Posterior vena cava (tissue), 2 donors: Measurements from ENCODE around the gene ORC1. TPM values are rescaled to one million over a fixed set of nuclear protein-coding genes. Genes with fewer than 3 reads are reported as not detected.
A peak's percentile ranks its signal among the peaks of the same experiment; 100 is the strongest.

Experiments used
- DNase-seq: peaks from one replicate; pipeline ENCODE4 v3.0.0-alpha.2; 2020; ENCODE audit warnings: low spot score
- intact Hi-C, 2 donors: fragments of 100-400 bp; cut with DNase I; formaldehyde crosslinking; loops; one replicate each; pipeline versions ENCODE4 v1.14.1 to v1.14.2; 2022 to 2023
- long read RNA-seq, 2 donors: library from polyadenylated mRNA; unstranded; transcript quantifications; one replicate each; pipeline ENCODE4 v2.0.0, GENCODE V29; 2020 to 2021
- total RNA-seq, 2 donors: library from RNA; stranded (reverse); fragmentation: NEBNext Ultra II Directional; extraction: Animal tissue kit (Norgen Biotek cat#: 25700); gene quantifications; one replicate each; pipeline ENCODE4 v1.2.1, GENCODE V29; 2021
- donor health status: DM: yes; HTN: yes; CAD: no.
- donor health status: DM: yes; HTN: yes; CAD: no.

Gene ORC1
- under 1 TPM; 0.46 to 0.52 TPM for total RNA-seq
- long read RNA-seq, donor 1 = 0 reads
- long read RNA-seq, donor 2 = 0 reads

DNA sequence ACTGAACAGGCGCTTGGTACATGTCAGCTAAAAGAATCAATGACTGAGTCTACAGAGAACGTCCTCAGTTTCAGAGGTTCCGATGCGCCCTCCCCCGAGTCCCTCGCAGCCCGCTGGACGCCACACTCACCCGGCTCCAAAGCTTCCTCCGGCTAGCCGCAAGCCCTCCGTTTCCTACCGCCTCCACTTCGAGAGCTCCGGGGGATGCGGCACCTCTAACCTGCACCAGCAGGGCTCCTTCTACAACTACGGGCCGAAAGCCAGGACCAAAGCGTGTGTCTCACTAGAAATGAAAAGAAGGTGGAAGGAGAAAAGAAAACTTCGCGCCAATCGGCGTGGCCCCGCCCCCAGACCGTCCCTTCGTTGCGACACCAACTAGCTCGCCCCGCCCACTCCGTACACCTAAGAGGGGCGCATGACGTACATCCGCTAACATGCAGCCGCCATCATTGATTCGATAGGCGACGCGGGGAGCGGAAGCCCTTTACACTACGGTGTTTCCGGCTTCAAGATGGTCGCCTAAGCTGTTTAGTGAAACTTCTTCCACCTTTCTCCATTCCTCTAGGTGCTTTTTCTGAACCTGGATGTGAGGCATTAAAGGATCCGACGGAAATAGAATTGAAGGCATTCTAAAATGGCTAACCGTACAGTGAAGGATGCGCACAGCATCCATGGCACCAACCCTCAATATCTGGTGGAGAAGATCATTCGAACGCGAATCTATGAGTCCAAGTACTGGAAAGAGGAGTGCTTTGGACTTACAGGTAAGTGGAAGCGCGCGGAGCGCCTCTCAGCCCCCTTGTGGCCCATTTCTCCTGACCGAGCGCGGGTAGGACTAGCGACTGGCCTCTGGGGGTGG lies at the start of gene ORC1, which contains the start of gene PRPF38A:
Gene ORC1, minus strand, starts transcription at position 308 of the 859 bp plus-strand sequence. CDS start 2,200 bp downstream, outside the sequence.
Gene PRPF38A, plus strand, starts transcription at position 487 of the 859 bp plus-strand sequence. Its CDS starts 148 bp downstream, at position 635.
- DNase-seq = peak; percentile 99
- intact Hi-C loops = loop anchor here in 1 of 2 donors (5.0 kb wide), 1 partner anchor 277 kb away; no protein-coding TSS in a partner anchor

DNA sequence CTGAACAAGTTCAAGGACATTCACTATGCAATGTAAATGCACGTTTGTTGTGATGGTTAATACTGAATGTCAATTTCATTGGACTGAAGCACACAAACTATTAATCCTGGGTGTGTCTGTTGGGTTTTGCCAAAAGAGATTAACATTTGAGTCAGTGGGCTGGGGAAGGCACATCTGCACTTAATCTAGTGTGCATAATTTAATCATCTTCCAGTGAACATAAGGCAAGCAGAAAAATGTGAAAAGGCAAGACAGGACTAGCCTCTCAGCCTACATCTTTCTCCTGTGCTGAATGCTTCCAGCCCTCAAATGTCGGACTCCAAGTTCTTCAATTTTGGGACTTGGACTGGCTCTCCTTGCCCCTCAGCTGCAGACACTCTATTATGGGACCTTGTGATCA lies 40.2 kb upstream of the ORC1 start:
- DNase-seq = no peak
- intact Hi-C loops = no loop called here

DNA sequence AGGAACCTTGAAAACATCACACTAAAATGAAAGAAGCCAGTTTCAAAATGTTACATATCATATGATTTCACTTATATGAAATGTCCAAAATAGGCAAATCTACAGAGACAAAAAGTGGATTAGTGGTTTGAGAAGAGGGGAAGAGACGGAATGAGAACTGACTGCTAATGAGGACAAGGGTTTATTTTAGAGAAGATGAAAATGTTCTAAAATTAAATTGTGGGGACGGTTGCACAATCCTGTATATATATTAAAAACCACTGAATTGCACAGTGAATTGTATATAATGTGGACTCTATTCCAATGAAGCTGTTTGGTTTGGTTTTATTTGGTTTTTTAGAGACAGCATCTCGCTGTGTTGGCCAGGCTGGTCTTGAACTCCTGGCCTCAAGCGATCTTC lies 35.8 kb upstream of the ORC1 start:
- no peak for DNase-seq
- intact Hi-C loops = no loop called here

DNA sequence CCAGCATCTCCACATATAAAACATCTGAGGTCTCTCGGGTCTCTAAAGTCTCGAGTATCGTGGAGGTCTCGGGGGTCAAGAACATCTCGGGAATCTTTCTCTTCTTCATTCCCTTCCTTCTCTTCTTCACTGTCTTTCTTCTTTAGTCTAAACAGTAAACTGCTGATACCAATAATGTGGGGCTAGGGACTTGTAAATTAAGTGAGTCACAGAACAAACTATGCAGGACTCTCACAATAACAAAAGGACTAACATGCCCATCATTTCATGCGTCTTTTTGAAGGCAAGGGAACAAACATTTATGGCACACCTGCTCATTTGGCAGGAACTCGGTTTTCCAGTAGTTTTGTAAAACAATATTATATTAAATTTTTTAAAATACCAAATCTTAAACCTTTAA lies 32.6 kb upstream of the ORC1 start:
- no peak for DNase-seq

DNA sequence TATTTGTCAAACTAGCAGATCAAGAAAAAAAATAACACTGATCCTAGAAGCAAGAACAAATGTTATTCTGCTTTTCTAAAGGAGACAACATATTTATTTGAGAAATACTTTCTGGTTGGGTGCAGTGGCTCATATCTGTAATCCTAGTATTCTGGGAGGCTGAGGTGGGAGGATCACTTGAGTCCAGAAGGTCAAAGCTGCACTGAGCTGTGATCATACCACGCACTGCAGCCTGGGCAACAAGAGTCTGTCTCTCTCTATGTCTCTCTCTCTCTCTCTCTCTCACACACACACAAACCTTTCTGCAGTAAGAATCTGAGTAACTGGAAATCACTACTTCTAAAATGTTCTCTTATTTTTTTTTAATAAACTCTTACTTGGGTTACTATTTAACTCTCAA lies 31.4 kb upstream of the ORC1 start:
- intact Hi-C loops = no loop called here
- no peak for DNase-seq

More for the DNA sequence above, 32.6 kb upstream of the ORC1 start:
- intact Hi-C loops = no loop called here

DNA sequence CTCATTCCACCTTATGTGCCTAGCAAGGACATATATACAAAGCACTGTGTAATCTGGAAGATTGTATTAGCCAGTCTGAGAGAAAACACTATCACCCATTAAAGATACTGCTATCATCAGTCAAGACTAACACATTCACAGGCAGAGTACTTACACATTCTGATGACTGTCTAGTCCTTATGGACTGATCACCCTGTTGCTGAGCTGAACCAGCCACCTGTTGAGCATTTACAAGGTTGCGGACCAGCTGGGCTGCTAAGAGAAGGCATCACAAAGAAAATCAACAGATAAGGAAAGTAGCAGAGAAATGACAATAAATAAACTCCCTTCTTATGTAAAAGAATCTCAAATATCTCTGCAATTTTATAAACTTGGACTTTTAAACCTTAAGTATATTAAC lies 31.0 kb upstream of the ORC1 start:
- DNase-seq = no peak
- intact Hi-C loops = no loop called here

DNA sequence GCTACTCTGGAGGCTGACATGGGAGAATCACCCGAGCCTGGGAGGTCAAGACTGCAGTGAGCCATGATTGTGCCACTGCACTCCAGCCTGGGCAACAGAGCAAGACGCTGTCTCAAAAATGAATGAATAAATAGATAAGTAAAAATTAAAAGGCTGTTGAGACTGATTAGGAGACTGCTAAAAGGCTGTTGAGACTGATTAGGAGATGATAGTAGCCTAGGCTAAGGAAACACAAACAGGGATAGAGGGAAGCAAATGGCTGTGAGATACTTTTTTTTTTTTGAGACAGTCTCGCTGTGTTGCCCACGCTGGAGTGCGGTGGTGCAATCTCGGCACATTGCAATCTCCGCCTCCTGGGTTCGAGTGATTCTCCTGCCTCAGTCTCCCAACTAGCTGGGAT lies 28.6 kb upstream of the ORC1 start:
- intact Hi-C loops = no loop called here
- no peak for DNase-seq

DNA sequence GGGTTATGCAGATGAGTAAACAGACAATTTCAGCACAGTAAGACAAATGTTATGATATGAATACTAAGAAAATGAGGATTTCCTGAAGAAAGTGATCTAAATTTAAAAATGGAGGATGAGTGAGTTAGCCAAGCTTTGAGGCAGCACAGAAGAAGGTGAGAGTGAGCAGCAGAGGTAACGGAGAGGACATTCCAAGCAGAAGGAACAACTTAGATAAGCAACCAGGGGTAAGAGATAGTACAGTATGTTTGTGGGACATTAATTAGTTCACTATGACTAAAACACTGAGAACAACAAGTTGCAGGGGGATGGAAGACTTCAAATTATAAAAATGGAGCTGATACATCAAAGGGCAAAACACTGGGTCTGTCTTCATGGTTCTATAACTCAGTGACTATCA lies 22.9 kb upstream of the ORC1 start:
- intact Hi-C loops = no loop called here
- no peak for DNase-seq

DNA sequence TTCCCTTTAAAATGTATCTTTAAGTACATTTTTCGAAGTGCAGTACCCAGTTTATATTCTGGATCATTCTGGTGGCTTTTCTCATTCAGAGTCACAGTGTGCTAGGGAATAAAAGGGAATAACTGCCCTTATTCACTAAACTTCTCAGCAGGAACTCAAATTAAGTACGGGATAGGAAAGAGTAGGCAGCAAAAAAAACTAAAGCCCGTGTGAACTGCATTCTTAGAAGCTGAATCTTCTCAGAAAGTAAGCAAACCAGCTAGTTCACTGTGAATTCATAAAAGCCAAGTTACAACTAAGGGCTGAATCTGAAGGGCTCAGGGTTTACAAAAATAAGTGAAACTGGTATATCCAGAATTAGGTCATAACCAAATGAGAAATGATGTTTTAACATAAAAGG lies 22.1 kb upstream of the ORC1 start:
- intact Hi-C loops = no loop called here

DNA sequence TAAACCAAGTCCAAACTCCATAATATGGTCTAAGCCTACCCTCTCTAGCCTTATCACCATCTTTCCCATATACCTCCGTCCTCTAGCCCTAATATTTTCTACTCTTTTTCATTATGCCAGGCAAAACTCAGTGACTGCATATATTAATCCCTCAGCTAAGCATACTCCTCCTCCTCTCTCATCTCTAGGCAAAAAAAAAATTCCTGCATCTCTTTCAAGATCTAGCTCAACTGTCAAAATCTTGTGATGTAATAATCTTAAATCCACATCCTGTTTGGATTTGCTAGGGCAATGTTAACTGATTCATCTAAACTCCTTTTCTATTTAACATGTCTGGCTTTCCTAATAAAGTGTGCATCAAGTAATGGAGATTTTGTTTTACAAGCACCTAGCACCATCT lies 20.6 kb upstream of the ORC1 start:
- intact Hi-C loops = no loop called here

More for the DNA sequence above, 22.1 kb upstream of the ORC1 start:
- no peak for DNase-seq

DNA sequence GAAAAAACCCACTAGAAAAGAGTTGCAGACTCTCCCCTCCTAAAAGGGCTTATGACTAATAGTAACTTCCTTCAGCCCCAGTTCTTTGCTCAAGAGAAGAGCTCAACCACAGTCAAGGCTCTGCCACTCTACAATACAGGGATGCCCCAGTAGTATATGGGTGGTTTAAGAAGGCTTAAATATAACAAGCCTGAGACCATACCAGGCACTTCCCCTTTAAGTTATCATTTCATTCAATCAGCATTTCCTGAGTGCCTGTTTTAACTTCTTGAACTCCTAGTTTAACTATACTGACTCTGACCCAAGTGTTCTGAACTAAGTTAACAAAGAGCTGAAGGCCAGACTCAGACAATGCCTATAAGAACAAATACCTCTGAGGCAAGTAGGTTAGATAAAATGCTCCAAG lies 20.0 kb upstream of the ORC1 start:
- DNase-seq = no peak
- intact Hi-C loops = no loop called here

More for the DNA sequence above, 20.6 kb upstream of the ORC1 start:
- no peak for DNase-seq

DNA sequence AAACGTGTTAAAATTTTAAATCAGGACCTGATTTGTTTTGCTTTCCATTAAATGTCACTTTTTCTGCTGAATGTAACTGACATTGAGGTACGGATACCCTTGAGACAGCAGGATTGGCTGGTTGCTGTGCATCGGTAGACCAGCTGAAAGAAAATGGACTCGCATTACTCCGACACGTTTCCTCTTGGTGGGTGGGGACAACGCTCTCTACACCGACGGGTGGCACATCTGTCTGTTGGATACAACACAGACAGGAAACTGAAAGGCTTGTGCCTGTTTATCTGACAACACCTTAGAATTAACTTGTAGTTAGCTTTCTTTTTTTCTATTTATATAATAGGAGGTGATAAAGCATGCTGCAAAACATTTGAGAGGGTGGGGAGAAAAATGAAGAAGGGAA lies 19.5 kb upstream of the ORC1 start:
- DNase-seq = no peak
- intact Hi-C loops = no loop called here

DNA sequence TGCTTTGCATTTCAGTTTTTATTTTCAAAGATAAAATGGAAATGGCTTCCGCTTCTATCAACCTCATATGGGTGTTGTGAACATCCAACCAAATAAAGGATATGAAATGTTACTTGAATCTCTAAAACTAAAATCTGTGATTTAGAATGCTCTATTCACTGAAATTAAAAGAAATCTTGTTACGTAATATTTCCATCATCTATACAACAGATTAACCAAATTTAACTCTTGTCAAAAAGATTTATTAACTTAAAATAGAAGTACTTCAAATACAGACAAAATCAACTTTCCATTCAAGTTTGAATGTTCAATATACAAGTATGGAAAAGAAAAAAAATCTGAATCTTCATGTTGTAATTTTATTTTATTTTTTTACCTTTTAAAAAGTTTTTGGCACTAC lies 18.8 kb upstream of the ORC1 start:
- intact Hi-C loops = no loop called here
- DNase-seq = no peak

DNA sequence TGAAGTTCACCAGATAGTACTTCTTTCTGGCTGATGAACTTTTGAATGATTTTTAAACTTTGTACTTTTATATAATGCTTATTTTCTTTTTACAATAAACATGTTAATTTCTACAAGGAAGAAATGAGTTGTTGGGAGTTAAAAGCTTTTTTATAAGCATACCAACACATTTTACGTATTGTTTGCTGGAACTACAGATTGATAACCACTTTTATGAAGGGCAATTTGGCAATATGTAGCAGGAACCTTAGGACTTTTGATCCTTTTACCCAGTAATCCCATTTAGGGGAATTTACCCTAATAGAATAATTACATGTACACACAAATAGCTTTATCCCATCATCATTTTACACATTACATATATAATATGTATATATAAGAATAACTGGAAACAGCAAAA lies 16.5 kb upstream of the ORC1 start:
- DNase-seq = no peak
- intact Hi-C loops = no loop called here

DNA sequence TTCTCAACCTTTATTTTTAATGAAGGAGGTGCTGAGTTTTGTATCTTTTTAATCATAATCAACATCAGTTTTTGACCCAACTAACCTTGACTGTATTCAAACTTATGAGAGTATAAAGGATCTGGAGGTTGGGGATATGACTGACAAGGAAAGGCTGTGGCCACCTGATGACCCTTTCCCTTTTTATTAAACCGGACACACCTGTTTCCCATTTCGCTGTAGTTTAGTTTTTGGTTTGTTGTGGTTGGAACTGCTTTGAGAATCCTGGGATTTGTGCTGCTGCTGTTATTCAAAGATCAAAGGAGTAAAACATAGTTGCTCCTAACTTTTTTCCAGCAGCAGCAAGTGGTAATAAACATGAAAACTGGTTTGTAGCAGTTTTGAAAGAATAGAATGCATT lies 12.6 kb upstream of the ORC1 start:
- DNase-seq = no peak
- intact Hi-C loops = loop anchor here in 1 of 2 donors (10.0 kb wide), 1 partner anchor 1838 kb away; no protein-coding TSS in a partner anchor

DNA sequence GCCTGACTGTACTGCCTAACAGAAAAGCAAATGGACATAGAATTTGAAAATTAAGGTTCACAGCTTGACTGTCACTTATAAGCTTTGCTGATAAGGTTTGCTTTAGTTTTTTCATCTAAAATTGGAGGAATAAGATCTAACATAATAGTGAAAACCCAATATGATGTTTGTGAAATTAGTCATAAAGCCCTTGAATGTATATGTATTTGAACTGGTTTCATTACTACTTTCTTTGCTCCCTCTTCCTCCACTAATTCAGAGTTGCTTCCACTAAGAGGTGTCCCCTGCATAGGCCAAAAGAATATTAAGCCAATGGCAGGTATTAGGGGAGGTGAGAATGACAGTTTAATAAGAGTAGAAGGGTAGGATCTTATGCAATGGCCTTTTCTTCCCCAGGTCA lies 10.7 kb upstream of the ORC1 start:
- intact Hi-C loops = loop anchor here in 1 of 2 donors (5.0 to 10.0 kb wide), 2 partner anchors 57 to 1840 kb away; no protein-coding TSS in a partner anchor
- no peak for DNase-seq

DNA sequence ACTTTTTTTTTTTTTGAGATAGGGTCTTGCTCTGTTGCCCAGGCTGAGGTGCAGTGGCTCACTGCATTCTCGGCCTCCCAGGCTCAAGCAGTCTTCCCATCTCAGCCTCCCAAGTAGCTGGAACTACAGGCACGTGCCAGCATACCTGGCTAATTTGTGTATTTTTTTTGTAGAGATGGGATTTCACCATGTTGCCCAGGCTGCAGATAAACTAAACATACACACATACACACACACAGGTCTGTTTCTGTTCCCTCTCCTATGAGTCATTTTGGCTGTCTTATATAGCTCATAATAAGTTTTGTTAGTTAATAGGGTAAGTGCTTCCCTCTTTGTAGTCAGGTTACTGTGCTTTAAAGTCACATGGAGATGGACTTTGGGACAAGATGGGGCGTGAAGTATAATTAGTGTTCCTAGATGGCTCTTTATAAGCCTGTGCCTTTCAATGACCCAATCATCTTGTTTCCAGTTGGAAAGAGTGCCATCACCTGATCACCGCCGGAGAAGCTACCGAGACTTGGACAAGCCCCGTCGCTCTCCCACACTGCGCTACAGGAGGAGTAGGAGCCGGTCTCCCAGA lies 9.3 kb upstream of the ORC1 start:
- intact Hi-C loops = loop anchor here in 1 of 2 donors (5.0 to 10.0 kb wide), 2 partner anchors 59 to 1841 kb away; no protein-coding TSS in a partner anchor
- no peak for DNase-seq

DNA sequence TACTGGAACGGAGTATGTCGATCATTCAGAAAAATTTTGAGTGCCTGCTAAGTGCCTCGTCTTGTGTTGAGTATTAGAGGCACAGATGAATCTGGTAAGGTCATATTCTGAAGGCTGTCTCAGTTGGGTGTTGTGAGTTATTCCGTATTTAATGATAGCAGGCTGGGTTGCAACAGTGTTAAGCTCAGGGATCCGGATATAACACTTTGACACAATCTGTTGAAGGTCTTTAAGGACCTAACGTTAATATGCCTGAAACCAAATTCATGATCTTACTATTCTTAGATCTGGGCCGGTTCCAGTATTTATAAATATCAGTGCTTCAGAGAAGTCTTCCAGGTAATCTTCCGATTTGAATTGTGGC lies 734 bp upstream of the ORC1 start:
- DNase-seq = no peak
- intact Hi-C loops = loop anchor here in 1 of 2 donors (5.0 kb wide), 1 partner anchor 278 kb away; no protein-coding TSS in a partner anchor

DNA sequence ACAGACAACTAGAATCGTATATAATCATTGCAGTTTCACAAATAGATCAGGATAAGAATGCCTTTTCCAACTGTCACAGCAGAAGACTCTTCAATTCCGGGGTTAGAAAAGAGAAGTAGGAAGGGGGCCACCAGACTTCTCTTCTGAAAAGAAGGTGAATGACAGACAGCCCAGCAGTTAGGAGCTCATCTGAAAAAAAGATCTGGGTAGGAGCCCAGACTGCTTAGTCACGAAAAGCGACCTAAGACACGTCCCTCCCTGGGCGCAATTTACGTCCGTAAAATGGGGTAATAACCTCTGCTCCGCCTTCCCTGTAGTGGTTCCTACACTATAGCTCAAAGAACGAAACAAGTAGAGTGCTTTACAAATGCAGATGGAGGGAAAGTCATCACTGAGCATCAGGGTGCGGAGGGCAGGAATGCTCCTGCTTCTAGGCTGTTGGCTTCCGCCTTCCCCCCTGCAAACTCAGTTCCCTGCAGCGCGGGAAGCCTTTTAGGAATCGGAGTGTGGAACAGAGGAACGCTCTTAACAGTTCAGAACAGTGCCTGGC lies 582 bp downstream of the ORC1 start:
- intact Hi-C loops = loop anchor here in 1 of 2 donors (5.0 kb wide), 1 partner anchor 276 kb away; no protein-coding TSS in a partner anchor
- DNase-seq = no peak

DNA sequence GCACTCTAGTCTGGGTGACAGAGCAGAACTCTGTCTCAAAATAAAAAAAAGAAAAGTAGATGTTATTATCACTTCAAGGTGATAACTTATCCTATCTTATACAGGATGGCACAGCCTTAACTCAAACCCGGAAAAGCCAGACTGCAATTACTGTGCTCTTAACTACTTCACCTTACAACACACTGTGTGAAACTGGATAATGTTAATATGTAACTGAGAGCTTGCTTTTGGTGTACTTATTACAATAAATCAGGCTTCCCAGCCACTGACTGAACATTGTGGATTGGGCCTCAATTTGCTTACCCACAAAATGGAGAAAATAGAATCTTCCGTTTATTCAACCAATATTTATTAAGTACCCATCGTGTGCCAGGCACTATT lies 1.4 kb downstream of the ORC1 start:
- intact Hi-C loops = loop anchor here in 1 of 2 donors (5.0 kb wide), 1 partner anchor 276 kb away; no protein-coding TSS in a partner anchor
- no peak for DNase-seq
